GM23338 (cell line): Measurements from ENCODE around the gene WNT2. TPM values are rescaled to one million over a fixed set of nuclear protein-coding genes. Genes with fewer than 3 reads are reported as not detected.

Experiments
- ATAC-seq: fragments of 200-7000 bp; cut with Tn5 transposase; 3 replicates; pipeline ENCODE4 v1.9.1; 2020
- DNase-seq: peaks from one replicate; pipeline ENCODE4 v3.0.0-alpha.2; 2015; ENCODE audit warnings: low spot score
- H2AFZ ChIP-seq: fragments of 200-600 bp; sonication (generic); 2 replicates; pipeline ENCODE4 v1.8.0; 2016; ENCODE audit warnings: antibody characterized with exemption, mild to moderate bottlenecking, moderate library complexity
- H3F3A ChIP-seq: fragments of 200-600 bp; sonication (generic); replicated peaks from 2 replicates; pipeline ENCODE4 v1.8.0; 2017; ENCODE audit warnings: antibody characterized with exemption, mixed run types, low read depth
- H3K27ac ChIP-seq: fragments of 200-600 bp; sonication (generic); 2 replicates; pipeline ENCODE4 v1.6.1; 2016; ENCODE audit warnings: low read depth
- H3K27me3 ChIP-seq: fragments of 200-600 bp; sonication (generic); 2 replicates; pipeline ENCODE4 v1.8.0; 2016; ENCODE audit warnings: mild to moderate bottlenecking, mixed run types, moderate library complexity; ENCODE audit not compliant: insufficient read depth
- H3K36me3 ChIP-seq: fragments of 200-600 bp; sonication (generic); 2 replicates; pipeline ENCODE4 v1.8.0; 2016; ENCODE audit warnings: mild to moderate bottlenecking; ENCODE audit not compliant: insufficient read depth
- H3K4me1 ChIP-seq: fragments of 200-600 bp; sonication (generic); 2 replicates; pipeline ENCODE4 v1.8.0; 2016; ENCODE audit warnings: mild to moderate bottlenecking, moderate library complexity; ENCODE audit not compliant: insufficient read depth
- H3K4me2 ChIP-seq: fragments of 200-600 bp; sonication (generic); 2 replicates; pipeline ENCODE4 v1.7.1; 2017; ENCODE audit warnings: mixed run types
- H3K4me3 ChIP-seq: fragments of 200-600 bp; sonication (generic); 2 replicates; pipeline ENCODE4 v1.6.1; 2016; ENCODE audit warnings: mixed run types
- H3K79me2 ChIP-seq: fragments of 200-600 bp; sonication (generic); replicated peaks from 2 replicates; pipeline ENCODE4 v1.8.0; 2017; ENCODE audit warnings: mild to moderate bottlenecking; ENCODE audit not compliant: insufficient read depth
- H3K9me2 ChIP-seq: fragments of 200-600 bp; sonication (generic); 2 replicates; pipeline ENCODE4 v1.8.0; 2017; ENCODE audit not compliant: insufficient read depth
- H4K20me1 ChIP-seq: fragments of 200-600 bp; sonication (generic); replicated peaks from 2 replicates; pipeline ENCODE4 v1.8.0; 2017; ENCODE audit warnings: mild to moderate bottlenecking; ENCODE audit not compliant: insufficient read depth
- H3K27ac Mint-ChIP-seq: 2 replicates; pipeline ENCODE4 v1.8.0; 2020; ENCODE audit warnings: inconsistent platforms, mild to moderate bottlenecking, moderate library complexity, mixed read lengths
- H3K27me3 Mint-ChIP-seq: 3 replicates; pipeline ENCODE4 v1.8.0; 2022; ENCODE audit warnings: low read depth, mild to moderate bottlenecking, moderate library complexity, mixed read lengths, inconsistent platforms; ENCODE audit not compliant: insufficient read depth, poor library complexity
- H3K36me3 Mint-ChIP-seq: 3 replicates; pipeline ENCODE4 v1.8.0; 2021; ENCODE audit warnings: low read depth, mild to moderate bottlenecking, inconsistent platforms, moderate library complexity, mixed read lengths
- H3K4me1 Mint-ChIP-seq: 3 replicates; pipeline ENCODE4 v1.8.0; 2020; ENCODE audit warnings: mild to moderate bottlenecking, inconsistent platforms, mixed read lengths
- H3K4me3 Mint-ChIP-seq: 3 replicates; pipeline ENCODE4 v1.8.0; 2021; ENCODE audit warnings: moderate library complexity, mild to moderate bottlenecking, inconsistent platforms, mixed read lengths
- H3K9me3 Mint-ChIP-seq: 3 replicates; pipeline ENCODE4 v1.8.0; 2020; ENCODE audit warnings: moderate library complexity, mild to moderate bottlenecking, inconsistent platforms, mixed read lengths
- CREB1 ChIP-seq: fragments of 250-450 bp; sonication (Bioruptor Pico); IDR thresholded peaks from 2 replicates; pipeline ENCODE4 v1.5.0; 2020; ENCODE audit warnings: low read depth, mild to moderate bottlenecking, moderate library complexity
- JUNB ChIP-seq: IDR thresholded peaks from one replicate; pipeline ENCODE4 v1.6.1; 2016; ENCODE audit warnings: antibody characterized with exemption; ENCODE audit not compliant: unreplicated experiment
- POLR2AphosphoS5 ChIP-seq: IDR thresholded peaks from 2 replicates; pipeline ENCODE4 v1.6.1; 2016; ENCODE audit warnings: antibody characterized with exemption, low read depth
- polyA plus RNA-seq: library from polyadenylated mRNA; unstranded; fragments of >200 nt; fragmentation: Nextera tagmentation; extraction: Ambion mirVana; gene quantifications from 2 replicates; pipeline ENCODE4 v1.2.1, GENCODE V29; 2016
- total RNA-seq: library from RNA; depleted of rRNA; stranded (reverse); fragments of >200 nt; shearing (Covaris generic); gene quantifications from 2 replicates; pipeline ENCODE4 v1.2.3, GENCODE V29; 2014
- TF ChIP-seq, protein P1 (sequence below): IDR thresholded peaks from 2 replicates; pipeline ENCODE4 v1.6.1; 2016; ENCODE audit warnings: antibody characterized with exemption
- TF ChIP-seq, protein P2 (sequence below), 2 experiments: fragments of 200-600 bp in 1 of 2; sonication (generic) in 1 of 2; conservative IDR thresholded peaks; 2 replicates each; pipeline versions ENCODE4 v1.5.1 to v1.6.1; 2016 to 2017; ENCODE audit warnings: antibody characterized with exemption in 2 of 2, low read depth in 2 of 2, mild to moderate bottlenecking in 2 of 2, moderate library complexity in 1 of 2
- TF ChIP-seq, protein P3 (sequence below): IDR thresholded peaks from one replicate; pipeline ENCODE4 v1.6.1; 2018; ENCODE audit warnings: antibody characterized with exemption; ENCODE audit not compliant: unreplicated experiment

Gene WNT2
- total and polyA plus RNA-seq, 2 experiments from 2014 or later: not detected

DNA sequence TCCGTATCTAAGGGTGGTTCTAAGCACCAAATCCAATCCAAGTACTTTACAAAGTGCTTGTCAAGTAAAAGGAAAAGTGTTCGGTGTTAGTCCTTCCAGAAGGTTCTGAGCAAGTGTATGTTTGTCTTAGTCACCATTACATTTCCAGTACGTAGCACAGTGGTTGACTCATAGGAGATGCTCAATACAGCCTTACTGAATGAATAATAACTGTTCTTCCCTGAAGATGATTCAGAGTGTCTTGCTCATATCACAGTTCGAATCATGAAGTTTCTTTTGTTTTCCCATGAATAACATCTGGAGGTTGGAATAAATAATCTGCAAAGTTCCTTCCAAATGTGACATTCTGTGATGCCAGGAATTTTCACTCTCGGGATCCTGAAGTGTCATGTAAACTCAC lies 53.4 kb downstream of the WNT2 start:
- DNase-seq (no peak), ATAC-seq (no peak)
- no peak for TF ChIP-seq JUNB
- no peak for TF ChIP-seq POLR2AphosphoS5
- TF ChIP-seq, protein P1, sequence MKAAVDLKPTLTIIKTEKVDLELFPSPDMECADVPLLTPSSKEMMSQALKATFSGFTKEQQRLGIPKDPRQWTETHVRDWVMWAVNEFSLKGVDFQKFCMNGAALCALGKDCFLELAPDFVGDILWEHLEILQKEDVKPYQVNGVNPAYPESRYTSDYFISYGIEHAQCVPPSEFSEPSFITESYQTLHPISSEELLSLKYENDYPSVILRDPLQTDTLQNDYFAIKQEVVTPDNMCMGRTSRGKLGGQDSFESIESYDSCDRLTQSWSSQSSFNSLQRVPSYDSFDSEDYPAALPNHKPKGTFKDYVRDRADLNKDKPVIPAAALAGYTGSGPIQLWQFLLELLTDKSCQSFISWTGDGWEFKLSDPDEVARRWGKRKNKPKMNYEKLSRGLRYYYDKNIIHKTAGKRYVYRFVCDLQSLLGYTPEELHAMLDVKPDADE: no peak
- TF ChIP-seq, protein P2, sequence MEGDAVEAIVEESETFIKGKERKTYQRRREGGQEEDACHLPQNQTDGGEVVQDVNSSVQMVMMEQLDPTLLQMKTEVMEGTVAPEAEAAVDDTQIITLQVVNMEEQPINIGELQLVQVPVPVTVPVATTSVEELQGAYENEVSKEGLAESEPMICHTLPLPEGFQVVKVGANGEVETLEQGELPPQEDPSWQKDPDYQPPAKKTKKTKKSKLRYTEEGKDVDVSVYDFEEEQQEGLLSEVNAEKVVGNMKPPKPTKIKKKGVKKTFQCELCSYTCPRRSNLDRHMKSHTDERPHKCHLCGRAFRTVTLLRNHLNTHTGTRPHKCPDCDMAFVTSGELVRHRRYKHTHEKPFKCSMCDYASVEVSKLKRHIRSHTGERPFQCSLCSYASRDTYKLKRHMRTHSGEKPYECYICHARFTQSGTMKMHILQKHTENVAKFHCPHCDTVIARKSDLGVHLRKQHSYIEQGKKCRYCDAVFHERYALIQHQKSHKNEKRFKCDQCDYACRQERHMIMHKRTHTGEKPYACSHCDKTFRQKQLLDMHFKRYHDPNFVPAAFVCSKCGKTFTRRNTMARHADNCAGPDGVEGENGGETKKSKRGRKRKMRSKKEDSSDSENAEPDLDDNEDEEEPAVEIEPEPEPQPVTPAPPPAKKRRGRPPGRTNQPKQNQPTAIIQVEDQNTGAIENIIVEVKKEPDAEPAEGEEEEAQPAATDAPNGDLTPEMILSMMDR (conservative IDR thresholded peaks at IDR 0.05; ENCODE audit: low read depth in 2 of 2): no peak
- TF ChIP-seq, protein P3, sequence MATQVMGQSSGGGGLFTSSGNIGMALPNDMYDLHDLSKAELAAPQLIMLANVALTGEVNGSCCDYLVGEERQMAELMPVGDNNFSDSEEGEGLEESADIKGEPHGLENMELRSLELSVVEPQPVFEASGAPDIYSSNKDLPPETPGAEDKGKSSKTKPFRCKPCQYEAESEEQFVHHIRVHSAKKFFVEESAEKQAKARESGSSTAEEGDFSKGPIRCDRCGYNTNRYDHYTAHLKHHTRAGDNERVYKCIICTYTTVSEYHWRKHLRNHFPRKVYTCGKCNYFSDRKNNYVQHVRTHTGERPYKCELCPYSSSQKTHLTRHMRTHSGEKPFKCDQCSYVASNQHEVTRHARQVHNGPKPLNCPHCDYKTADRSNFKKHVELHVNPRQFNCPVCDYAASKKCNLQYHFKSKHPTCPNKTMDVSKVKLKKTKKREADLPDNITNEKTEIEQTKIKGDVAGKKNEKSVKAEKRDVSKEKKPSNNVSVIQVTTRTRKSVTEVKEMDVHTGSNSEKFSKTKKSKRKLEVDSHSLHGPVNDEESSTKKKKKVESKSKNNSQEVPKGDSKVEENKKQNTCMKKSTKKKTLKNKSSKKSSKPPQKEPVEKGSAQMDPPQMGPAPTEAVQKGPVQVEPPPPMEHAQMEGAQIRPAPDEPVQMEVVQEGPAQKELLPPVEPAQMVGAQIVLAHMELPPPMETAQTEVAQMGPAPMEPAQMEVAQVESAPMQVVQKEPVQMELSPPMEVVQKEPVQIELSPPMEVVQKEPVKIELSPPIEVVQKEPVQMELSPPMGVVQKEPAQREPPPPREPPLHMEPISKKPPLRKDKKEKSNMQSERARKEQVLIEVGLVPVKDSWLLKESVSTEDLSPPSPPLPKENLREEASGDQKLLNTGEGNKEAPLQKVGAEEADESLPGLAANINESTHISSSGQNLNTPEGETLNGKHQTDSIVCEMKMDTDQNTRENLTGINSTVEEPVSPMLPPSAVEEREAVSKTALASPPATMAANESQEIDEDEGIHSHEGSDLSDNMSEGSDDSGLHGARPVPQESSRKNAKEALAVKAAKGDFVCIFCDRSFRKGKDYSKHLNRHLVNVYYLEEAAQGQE: no peak
- Histone ChIP-seq H3F3A (no peaks in the 10 kb centered on the region), H3K27me3 (no peaks in the 10 kb centered on the region), H3K36me3 (no peaks in the 10 kb centered on the region), H3K4me3 (no peak overlapping the region), H3K4me1 (no peaks in the 10 kb centered on the region), H3K4me2 (no peak overlapping the region), H3K27ac (no peak overlapping the region), H4K20me1 (no peaks in the 10 kb centered on the region), H2AFZ (no peak overlapping the region), H3K9me2 (no peaks in the 10 kb centered on the region), H3K79me2 (no peaks in the 10 kb centered on the region)
- no peaks in the 10 kb centered on the region for H3K27me3 Mint-ChIP-seq
- H3K4me3 Mint-ChIP-seq: no peak overlapping the region
- no peaks in the 10 kb centered on the region for H3K36me3 Mint-ChIP-seq
- H3K4me1 Mint-ChIP-seq: no peaks in the 10 kb centered on the region; the same call in 2 of the 3 replicates
- no peak overlapping the region for H3K27ac Mint-ChIP-seq
- H3K9me3 Mint-ChIP-seq: no peaks in the 10 kb centered on the region

DNA sequence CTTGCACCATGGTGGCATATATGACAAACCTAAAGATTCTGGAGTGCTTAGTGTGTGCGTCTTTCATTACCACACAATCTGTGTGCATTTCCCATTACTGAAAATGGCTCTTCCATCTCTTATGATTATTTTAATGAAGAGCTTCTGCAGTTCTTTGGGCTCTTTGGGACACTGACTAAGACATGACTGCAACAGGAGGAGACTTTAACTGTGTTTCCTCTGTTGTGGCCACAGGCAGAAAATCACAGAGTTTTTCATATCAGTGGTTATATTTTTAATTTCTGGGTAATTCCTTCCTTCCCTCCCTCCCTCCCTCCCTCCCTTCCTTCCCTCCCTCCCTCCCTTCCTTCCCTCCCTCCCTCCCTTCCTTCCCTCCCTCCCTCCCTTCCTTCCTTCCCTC lies 58.1 kb downstream of the WNT2 start:
- Histone ChIP-seq H3K9me2 (peaks cover 2% of the 10 kb centered on the region; the same call in 1 of the 2 replicates), H3K27ac (no peak overlapping the region), H3K4me3 (no peak overlapping the region), H2AFZ (no peak overlapping the region), H3F3A (no peaks in the 10 kb centered on the region), H3K4me1 (no peaks in the 10 kb centered on the region), H3K79me2 (no peaks in the 10 kb centered on the region), H3K4me2 (no peak overlapping the region), H3K36me3 (no peaks in the 10 kb centered on the region), H3K27me3 (no peaks in the 10 kb centered on the region), H4K20me1 (no peaks in the 10 kb centered on the region)
- no peaks in the 10 kb centered on the region for H3K36me3 Mint-ChIP-seq
- DNase-seq: no peak
- H3K4me1 Mint-ChIP-seq: no peaks in the 10 kb centered on the region
- H3K27me3 Mint-ChIP-seq: no peaks in the 10 kb centered on the region
- H3K4me3 Mint-ChIP-seq: no peak overlapping the region
- ATAC-seq: no peak
- no peaks in the 10 kb centered on the region for H3K9me3 Mint-ChIP-seq
- no peak overlapping the region for H3K27ac Mint-ChIP-seq
- TF ChIP-seq, protein P2 (conservative IDR thresholded peaks at IDR 0.05; ENCODE audit: low read depth in 2 of 2): no peak
- TF ChIP-seq, protein P1: no peak
- TF ChIP-seq CREB1 (CRISPR knock-in tag) (no peak), POLR2AphosphoS5 (no peak), JUNB (no peak)
